ENCODE results near the gene BMPER. TPM values are rescaled to one million over a fixed set of nuclear protein-coding genes. Genes with fewer than 3 reads are reported as not detected.

Gene BMPER
- total RNA-seq, 6 experiments from 2014 or later: 9.4 to 13.5 (median 11.1) TPM

- no peaks in the 10 kb centered on the region for H3K9me3 Mint-ChIP-seq
- DNase-seq: no peak
- H3K4me3 Mint-ChIP-seq: no peak overlapping the region
- TF ChIP-seq CTCF (IDR thresholded peaks at IDR 0.05): no peak
- no peak overlapping the region for H3K27ac Mint-ChIP-seq
- peaks cover 33% of the 10 kb centered on the region for H3K4me1 Mint-ChIP-seq (ENCODE audit: low read depth)
- peaks cover 7% of the 10 kb centered on the region for H3K27me3 Mint-ChIP-seq (ENCODE audit: insufficient read depth)
- H3K36me3 Mint-ChIP-seq (ENCODE audit: low read depth): no peaks in the 10 kb centered on the region
Measured at GRCh38 chr7:33883671-33883965, 21.7 kb upstream of the BMPER start.

GRCh38 chr7:33885290-33886148 is 19.8 kb upstream of the BMPER start:
- TF ChIP-seq CTCF (IDR thresholded peaks at IDR 0.05): no peak
- H3K4me3 Mint-ChIP-seq: no peak overlapping the region
- H3K27me3 Mint-ChIP-seq (ENCODE audit: insufficient read depth): peaks cover 13% of the 10 kb centered on the region
- peaks cover 26% of the 10 kb centered on the region for H3K4me1 Mint-ChIP-seq (ENCODE audit: low read depth)
- no peak for DNase-seq
- no peaks in the 10 kb centered on the region for H3K36me3 Mint-ChIP-seq (ENCODE audit: low read depth)
- no peak overlapping the region for H3K27ac Mint-ChIP-seq
- no peaks in the 10 kb centered on the region for H3K9me3 Mint-ChIP-seq

- peak; percentile 77 for TF ChIP-seq CTCF (IDR thresholded peaks at IDR 0.05)
- Mint-ChIP-seq H3K27me3 (ENCODE audit: insufficient read depth) (peaks cover 13% of the 10 kb centered on the region), H3K4me3 (no peak overlapping the region), H3K27ac (no peak overlapping the region), H3K9me3 (no peaks in the 10 kb centered on the region), H3K4me1 (ENCODE audit: low read depth) (peaks cover 19% of the 10 kb centered on the region), H3K36me3 (ENCODE audit: low read depth) (no peaks in the 10 kb centered on the region)
- peak; percentile 31 for DNase-seq
Measured at GRCh38 chr7:33886149-33886623, 19.2 kb upstream of the BMPER start.

- Mint-ChIP-seq H3K27me3 (ENCODE audit: insufficient read depth) (peaks cover 13% of the 10 kb centered on the region), H3K27ac (no peak overlapping the region), H3K9me3 (no peaks in the 10 kb centered on the region), H3K36me3 (ENCODE audit: low read depth) (no peaks in the 10 kb centered on the region), H3K4me1 (ENCODE audit: low read depth) (peaks cover 16% of the 10 kb centered on the region), H3K4me3 (no peak overlapping the region)
- DNase-seq: no peak
- no peak for TF ChIP-seq CTCF (IDR thresholded peaks at IDR 0.05)
Measured at GRCh38 chr7:33887266-33887975, 17.9 kb upstream of the BMPER start.

GRCh38 chr7:33888166-33888565 is 17.2 kb upstream of the BMPER start:
- Mint-ChIP-seq H3K4me3 (no peak overlapping the region), H3K36me3 (ENCODE audit: low read depth) (no peaks in the 10 kb centered on the region), H3K4me1 (ENCODE audit: low read depth) (peaks cover 16% of the 10 kb centered on the region), H3K27ac (no peak overlapping the region), H3K27me3 (ENCODE audit: insufficient read depth) (peaks cover 16% of the 10 kb centered on the region), H3K9me3 (no peaks in the 10 kb centered on the region)
- DNase-seq: no peak
- no peak for TF ChIP-seq CTCF (IDR thresholded peaks at IDR 0.05)
